Panc1 (cell line): ENCODE data around the gene TIMM44. TPM values are rescaled to one million over a fixed set of nuclear protein-coding genes. Genes with fewer than 3 reads are reported as not detected.

Source experiments
- ATAC-seq: fragments of 200-7000 bp; cut with Tn5 transposase; 2 replicates; pipeline ENCODE4 v1.9.1; 2020; ENCODE audit warnings: mild to moderate bottlenecking, moderate library complexity
- BruUV-seq: library from RNA; stranded (reverse); fragments of 400-500 nt; replicated peaks from 2 replicates; lab custom pipeline; 2021; lab: Mats Ljungman, UMichigan
- CTCF ChIA-PET: fragments of 300-600 bp; sonication (Branson Sonifier 250); formaldehyde crosslinking; loops from one replicate; lab custom pipeline; 2022; ENCODE audit warnings: antibody characterized with exemption; lab: Charles Lee
- POLR2A ChIA-PET: fragments of 300-600 bp; sonication (Branson Sonifier 250); formaldehyde crosslinking; loops from one replicate; lab custom pipeline; 2022; ENCODE audit warnings: antibody characterized with exemption; lab: Charles Lee
- DNase-seq: peaks from one replicate; pipeline ENCODE4 v3.0.0-alpha.2; 2010; ENCODE audit warnings: low read depth, low spot score
- H3K27ac ChIP-seq: 2 replicates; pipeline ENCODE4 v1.5.1; 2011; ENCODE audit warnings: mild to moderate bottlenecking, low read length, inconsistent platforms
- H3K27me3 ChIP-seq: fragments of 200-500 bp; sonication (Bioruptor generic); 2 replicates; pipeline ENCODE4 v1.6.0; 2014; ENCODE audit warnings: low read length, inconsistent platforms; ENCODE audit not compliant: control insufficient read depth, insufficient read depth
- H3K36me3 ChIP-seq: fragments of 200-500 bp; sonication (Bioruptor generic); 2 replicates; pipeline ENCODE4 v1.5.1; 2014; ENCODE audit warnings: inconsistent platforms, mild to moderate bottlenecking, low read length, moderate library complexity; ENCODE audit not compliant: control insufficient read depth, insufficient read depth
- H3K4me1 ChIP-seq: 2 replicates; pipeline ENCODE4 v1.5.1; 2011; ENCODE audit warnings: inconsistent platforms, mild to moderate bottlenecking, low read length, moderate library complexity; ENCODE audit not compliant: control insufficient read depth, insufficient read depth
- H3K4me3 ChIP-seq, 2 experiments: 2 replicates each; pipeline ENCODE4 v1.5.1; 2011 to 2012; ENCODE audit warnings: low read depth in 2 of 2, low read length in 2 of 2, mild to moderate bottlenecking in 2 of 2, inconsistent platforms in 1 of 2, moderate library complexity in 1 of 2
- H3K9me3 ChIP-seq: fragments of 200-500 bp; sonication (Bioruptor generic); 2 replicates; pipeline ENCODE4 v1.5.1; 2014; ENCODE audit warnings: low read depth, mild to moderate bottlenecking, inconsistent platforms, low read length, moderate library complexity; ENCODE audit not compliant: control insufficient read depth, insufficient read depth
- POLR2AphosphoS5 ChIP-seq: IDR thresholded peaks from 2 replicates; pipeline ENCODE4 v1.6.1; 2012; ENCODE audit warnings: mild to moderate bottlenecking, low read depth, low read length, moderate library complexity
- SIN3A ChIP-seq: IDR thresholded peaks from 2 replicates; pipeline ENCODE4 v1.6.1; 2012; ENCODE audit warnings: low read depth, mild to moderate bottlenecking, low read length, moderate library complexity, borderline replicate concordance; ENCODE audit not compliant: insufficient read depth
- TCF7L2 ChIP-seq: IDR thresholded peaks from 2 replicates; pipeline ENCODE4 v1.6.1; 2011; ENCODE audit warnings: mild to moderate bottlenecking, low read depth, low read length, inconsistent platforms
- in situ Hi-C: cut with HindIII; loops from 2 replicates; pipeline ENCODE4 v1.10.0; 2016; ENCODE audit warnings: low sequenced_read_pairs, low pct_unique_long_range_greater_than_20kb
- intact Hi-C: fragments of 100-400 bp; cut with micrococcal nuclease; formaldehyde crosslinking; loops from one replicate; pipeline ENCODE4 v1.10.0; 2022; ENCODE audit not compliant: unreplicated experiment
- total RNA-seq: library from RNA; stranded (reverse); gene quantifications from one replicate; pipeline ENCODE4 v1.2.1, GENCODE V29; 2021; ENCODE audit not compliant: unreplicated experiment
- TF ChIP-seq, protein P1 (sequence below): fragments of 450-650 bp; IDR thresholded peaks from 2 replicates; pipeline ENCODE4 v1.5.1; 2017; ENCODE audit warnings: mild to moderate bottlenecking
- TF ChIP-seq, protein P2 (sequence below), 2 experiments: IDR thresholded peaks; 2 replicates each; pipeline ENCODE4 v1.6.1; 2011 to 2012; ENCODE audit warnings: low read depth in 2 of 2, control low read depth in 1 of 2, low read length in 1 of 2, mild to moderate bottlenecking in 1 of 2, moderate library complexity in 1 of 2; ENCODE audit not compliant: insufficient read depth in 1 of 2

Gene TIMM44
- total RNA-seq, 1 experiment from 2014 or later = 105 TPM

DNA sequence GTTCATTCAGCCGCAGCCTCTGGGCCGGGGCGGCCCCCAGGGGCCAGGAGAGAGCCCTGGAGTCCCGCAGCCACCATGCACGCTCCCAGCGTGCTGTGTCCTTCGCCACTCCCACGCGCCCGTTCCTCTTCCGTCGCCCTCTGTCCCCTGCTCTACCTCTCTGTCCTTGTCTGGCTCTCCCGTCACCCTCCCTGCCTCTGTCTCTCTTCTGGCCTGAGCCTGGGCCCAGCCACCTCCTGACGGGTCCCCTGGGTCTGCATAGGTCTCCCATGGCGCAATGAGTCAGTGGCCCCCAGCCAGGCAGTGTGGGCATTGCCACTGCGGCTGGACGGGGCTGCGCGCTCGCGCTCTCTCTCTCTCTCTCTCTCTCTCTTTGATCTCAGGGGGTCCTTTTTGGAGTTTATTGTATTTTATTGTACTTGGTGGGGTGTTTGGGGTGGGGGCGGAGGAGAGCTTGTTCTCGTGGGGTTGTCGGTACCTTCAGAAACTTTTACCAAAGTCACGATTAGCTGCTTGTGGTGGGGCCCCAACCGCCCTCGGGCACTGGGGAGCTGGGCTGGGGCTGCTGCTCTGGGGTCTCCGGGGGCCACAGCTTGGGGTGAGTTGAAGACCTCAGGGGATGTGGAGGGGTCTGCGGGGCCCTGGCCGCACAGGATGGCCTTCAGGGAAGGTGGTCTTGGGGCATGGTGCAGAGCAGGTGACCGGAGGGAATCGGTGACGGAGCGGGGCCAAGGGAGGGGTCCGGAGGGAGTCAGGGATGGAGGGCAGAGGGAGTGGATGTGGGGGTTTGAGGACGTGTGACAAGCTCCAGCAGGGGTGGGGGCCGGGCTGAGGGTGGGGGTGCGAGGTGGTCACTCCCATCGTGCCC lies 30.5 kb downstream of the TIMM44 start:
- Histone ChIP-seq H3K27ac (no peak overlapping the region), H3K9me3 (no peaks in the 10 kb centered on the region), H3K36me3 (no peaks in the 10 kb centered on the region), H3K4me1 (peaks cover 10% of the 10 kb centered on the region), H3K27me3 (no peaks in the 10 kb centered on the region), H3K4me3 (no peak overlapping the region)
- in situ Hi-C loops (no loop called here), intact Hi-C loops (no loop called here)
- ATAC-seq (no peak), DNase-seq (no peak)
- ChIA-PET POLR2A (interaction anchor here (0.7 kb wide), 1 partner anchor 584 kb away, joined by 3 read pairs; no protein-coding TSS in a partner anchor), CTCF (no interaction called here)
- BruUV-seq = no TSS peak
- TF ChIP-seq SIN3A (no peak), POLR2AphosphoS5 (no peak), TCF7L2 (no peak)
- TF ChIP-seq, protein P1, sequence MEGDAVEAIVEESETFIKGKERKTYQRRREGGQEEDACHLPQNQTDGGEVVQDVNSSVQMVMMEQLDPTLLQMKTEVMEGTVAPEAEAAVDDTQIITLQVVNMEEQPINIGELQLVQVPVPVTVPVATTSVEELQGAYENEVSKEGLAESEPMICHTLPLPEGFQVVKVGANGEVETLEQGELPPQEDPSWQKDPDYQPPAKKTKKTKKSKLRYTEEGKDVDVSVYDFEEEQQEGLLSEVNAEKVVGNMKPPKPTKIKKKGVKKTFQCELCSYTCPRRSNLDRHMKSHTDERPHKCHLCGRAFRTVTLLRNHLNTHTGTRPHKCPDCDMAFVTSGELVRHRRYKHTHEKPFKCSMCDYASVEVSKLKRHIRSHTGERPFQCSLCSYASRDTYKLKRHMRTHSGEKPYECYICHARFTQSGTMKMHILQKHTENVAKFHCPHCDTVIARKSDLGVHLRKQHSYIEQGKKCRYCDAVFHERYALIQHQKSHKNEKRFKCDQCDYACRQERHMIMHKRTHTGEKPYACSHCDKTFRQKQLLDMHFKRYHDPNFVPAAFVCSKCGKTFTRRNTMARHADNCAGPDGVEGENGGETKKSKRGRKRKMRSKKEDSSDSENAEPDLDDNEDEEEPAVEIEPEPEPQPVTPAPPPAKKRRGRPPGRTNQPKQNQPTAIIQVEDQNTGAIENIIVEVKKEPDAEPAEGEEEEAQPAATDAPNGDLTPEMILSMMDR = no peak
- TF ChIP-seq, protein P2, sequence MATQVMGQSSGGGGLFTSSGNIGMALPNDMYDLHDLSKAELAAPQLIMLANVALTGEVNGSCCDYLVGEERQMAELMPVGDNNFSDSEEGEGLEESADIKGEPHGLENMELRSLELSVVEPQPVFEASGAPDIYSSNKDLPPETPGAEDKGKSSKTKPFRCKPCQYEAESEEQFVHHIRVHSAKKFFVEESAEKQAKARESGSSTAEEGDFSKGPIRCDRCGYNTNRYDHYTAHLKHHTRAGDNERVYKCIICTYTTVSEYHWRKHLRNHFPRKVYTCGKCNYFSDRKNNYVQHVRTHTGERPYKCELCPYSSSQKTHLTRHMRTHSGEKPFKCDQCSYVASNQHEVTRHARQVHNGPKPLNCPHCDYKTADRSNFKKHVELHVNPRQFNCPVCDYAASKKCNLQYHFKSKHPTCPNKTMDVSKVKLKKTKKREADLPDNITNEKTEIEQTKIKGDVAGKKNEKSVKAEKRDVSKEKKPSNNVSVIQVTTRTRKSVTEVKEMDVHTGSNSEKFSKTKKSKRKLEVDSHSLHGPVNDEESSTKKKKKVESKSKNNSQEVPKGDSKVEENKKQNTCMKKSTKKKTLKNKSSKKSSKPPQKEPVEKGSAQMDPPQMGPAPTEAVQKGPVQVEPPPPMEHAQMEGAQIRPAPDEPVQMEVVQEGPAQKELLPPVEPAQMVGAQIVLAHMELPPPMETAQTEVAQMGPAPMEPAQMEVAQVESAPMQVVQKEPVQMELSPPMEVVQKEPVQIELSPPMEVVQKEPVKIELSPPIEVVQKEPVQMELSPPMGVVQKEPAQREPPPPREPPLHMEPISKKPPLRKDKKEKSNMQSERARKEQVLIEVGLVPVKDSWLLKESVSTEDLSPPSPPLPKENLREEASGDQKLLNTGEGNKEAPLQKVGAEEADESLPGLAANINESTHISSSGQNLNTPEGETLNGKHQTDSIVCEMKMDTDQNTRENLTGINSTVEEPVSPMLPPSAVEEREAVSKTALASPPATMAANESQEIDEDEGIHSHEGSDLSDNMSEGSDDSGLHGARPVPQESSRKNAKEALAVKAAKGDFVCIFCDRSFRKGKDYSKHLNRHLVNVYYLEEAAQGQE (IDR thresholded peaks at IDR 0.05; ENCODE audit: insufficient read depth in 1 of 2, low read depth in 2 of 2, low read length in 1 of 2) = no peak

DNA sequence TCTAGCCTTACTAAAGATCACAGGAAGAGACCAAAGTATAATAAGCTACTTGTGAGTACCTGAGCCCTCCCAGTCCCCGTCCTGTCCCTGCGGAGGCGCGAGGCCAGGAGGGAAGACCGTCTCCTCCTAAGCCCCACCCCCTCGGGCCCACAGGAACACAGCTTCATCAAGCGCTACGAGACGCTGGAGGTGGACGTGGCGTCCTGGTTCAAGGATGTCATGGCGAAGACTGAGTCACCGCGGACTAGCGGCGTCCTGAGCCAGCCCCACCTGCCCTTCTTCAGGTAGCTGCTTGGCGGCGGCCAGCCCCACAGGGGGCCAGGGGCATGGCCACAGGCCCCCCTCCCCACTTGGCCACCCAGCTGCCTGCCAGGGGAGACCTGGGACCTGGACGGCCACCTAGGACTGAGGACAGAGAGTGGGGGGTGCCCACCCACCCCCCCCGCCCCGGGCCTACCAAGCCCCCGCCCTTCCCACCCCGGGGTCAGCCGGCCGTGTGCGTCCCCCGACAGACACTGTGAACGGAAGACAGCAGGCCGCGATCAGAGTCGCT lies 31.2 kb downstream of the TIMM44 start:
- in situ Hi-C loops (no loop called here), intact Hi-C loops (no loop called here)
- TF ChIP-seq SIN3A = no peak
- TF ChIP-seq, protein P1 = no peak
- TF ChIP-seq, protein P2 (IDR thresholded peaks at IDR 0.05; ENCODE audit: insufficient read depth in 1 of 2, low read depth in 2 of 2, low read length in 1 of 2) = no peak
- no peak for TF ChIP-seq TCF7L2
- TF ChIP-seq POLR2AphosphoS5 = no peak
- DNase-seq (no peak), ATAC-seq (no peak)
- BruUV-seq = no TSS peak
- Histone ChIP-seq H3K36me3 (no peaks in the 10 kb centered on the region), H3K27ac (no peak overlapping the region), H3K4me1 (peaks cover 10% of the 10 kb centered on the region), H3K9me3 (no peaks in the 10 kb centered on the region), H3K4me3 (no peak overlapping the region), H3K27me3 (no peaks in the 10 kb centered on the region)
- ChIA-PET CTCF (interaction anchor here (0.6 kb wide), 1 partner anchor 12 kb away, joined by 4 read pairs; no protein-coding TSS in a partner anchor), POLR2A (no interaction called here)
